HepG2 (cell line): ENCODE results near the gene VPS9D1. TPM values are rescaled to one million over a fixed set of nuclear protein-coding genes. Genes with fewer than 3 reads are reported as not detected.

Experiments used
- ATAC-seq: fragments of 200-7000 bp; cut with Tn5 transposase; 3 replicates; pipeline ENCODE4 v1.9.1; 2020; ENCODE audit warnings: mild to moderate bottlenecking, moderate library complexity
- BruUV-seq: library from RNA; stranded (reverse); fragments of 400-500 nt; replicated peaks from 2 replicates; lab custom pipeline; 2021; lab: Mats Ljungman, UMichigan
- CTCF ChIA-PET: fragments of 300-600 bp; formaldehyde crosslinking; extraction: SDS; loops from one replicate; lab custom pipeline; 2021; ENCODE audit warnings: low total read pairs, inconsistent platforms, low intra/inter-chr PET ratio; lab: Yijun Ruan, JAX
- POLR2A ChIA-PET: fragments of 350-600 bp; sonication (Branson Sonifier 250); formaldehyde crosslinking; loops from one replicate; lab custom pipeline; 2020; ENCODE audit warnings: antibody characterized with exemption, inconsistent platforms; lab: Yijun Ruan, JAX
- DNase-seq: peaks from one replicate; pipeline ENCODE4 v3.0.0-alpha.2; 2015; ENCODE audit warnings: low spot score
- FAIRE-seq: peaks from 3 replicates; lab custom pipeline; 2011; peaks lifted over from hg19 to GRCh38; lab: Jason Lieb, UNC
- H2AFZ ChIP-seq: one replicate; pipeline ENCODE4 v1.6.1; 2011; ENCODE audit warnings: low read length, inconsistent platforms
- H3K27ac ChIP-seq: fragments of 300-600 bp; 3 replicates; pipeline ENCODE4 v1.8.0; 2011; ENCODE audit warnings: mixed run types, mild to moderate bottlenecking, mixed read lengths, low read length, inconsistent platforms; ENCODE audit not compliant: insufficient read depth; ENCODE audit errors: extremely low read length
- H3K27me3 ChIP-seq, 2 experiments: fragments of 200-600 bp in 1 of 2; 2 replicates in 1 of 2; 3 replicates in 1 of 2; pipeline versions ENCODE4 v1.6.0 to v1.8.0; 2011; ENCODE audit warnings: low read length in 2 of 2, mild to moderate bottlenecking in 2 of 2, moderate library complexity in 2 of 2, inconsistent platforms in 1 of 2; ENCODE audit not compliant: insufficient read depth in 2 of 2, control insufficient read depth in 1 of 2
- H3K36me3 ChIP-seq, 2 experiments: fragments of 200-600 bp in 1 of 2; replicated peaks in 1 of 2; 2 replicates in 1 of 2; 3 replicates in 1 of 2; pipeline versions ENCODE4 v1.5.1 to v1.8.0; 2011; ENCODE audit warnings: low read length in 2 of 2, inconsistent platforms in 1 of 2; ENCODE audit not compliant: insufficient read depth in 2 of 2, control insufficient read depth in 1 of 2
- H3K4me1 ChIP-seq: 2 replicates; pipeline ENCODE4 v1.5.1; 2012; ENCODE audit warnings: low read length, inconsistent platforms; ENCODE audit not compliant: insufficient read depth
- H3K4me2 ChIP-seq: 2 replicates; pipeline ENCODE4 v1.6.0; 2011; ENCODE audit warnings: low read depth, low read length, inconsistent platforms
- H3K4me3 ChIP-seq, 3 experiments: fragments of 200-600 bp in 1 of 3; sonication (generic), shearing (Covaris generic) in 1 of 3; replicated peaks in 1 of 3; 2 replicates each; pipeline ENCODE4 v1.5.1; 2011 to 2016; ENCODE audit warnings: low read length in 3 of 3, inconsistent platforms in 2 of 3, low read depth in 2 of 3, mild to moderate bottlenecking in 2 of 3, control low read depth in 1 of 3, mixed read lengths in 1 of 3; ENCODE audit not compliant: insufficient read depth in 1 of 3
- H3K79me2 ChIP-seq: one replicate; pipeline ENCODE4 v1.6.1; 2011; ENCODE audit warnings: low read length, inconsistent platforms; ENCODE audit not compliant: insufficient read depth
- H3K9ac ChIP-seq: 2 replicates; pipeline ENCODE4 v1.6.0; 2011; ENCODE audit warnings: mild to moderate bottlenecking, low read depth, low read length, inconsistent platforms; ENCODE audit not compliant: insufficient read depth
- H3K9me3 ChIP-seq: 2 replicates; pipeline ENCODE4 v1.5.1; 2012; ENCODE audit warnings: mild to moderate bottlenecking, low read length
- H4K20me1 ChIP-seq: 2 replicates; pipeline ENCODE4 v1.6.0; 2011; ENCODE audit warnings: inconsistent platforms, mild to moderate bottlenecking, low read length, moderate library complexity; ENCODE audit not compliant: insufficient read depth
- DR1 ChIP-seq: sonication (generic); formaldehyde crosslinking; IDR thresholded peaks from 2 replicates; pipeline ENCODE4 v1.8.0; 2021; ENCODE audit warnings: mild to moderate bottlenecking, missing genetic modification reagents, inconsistent platforms
- MXI1 ChIP-seq: IDR thresholded peaks from 3 replicates; pipeline ENCODE4 v1.6.1; 2012; ENCODE audit warnings: low read depth, low read length, inconsistent platforms, borderline replicate concordance
- RAD51 ChIP-seq: fragments of 450-650 bp; IDR thresholded peaks from 2 replicates; pipeline ENCODE4 v1.6.1; 2016; ENCODE audit warnings: borderline replicate concordance
- ZNF326 ChIP-seq: sonication (generic); formaldehyde crosslinking; IDR thresholded peaks from 2 replicates; pipeline ENCODE4 v1.4.0; 2020; ENCODE audit warnings: missing genetic modification reagents, borderline replicate concordance
- ZNF543 ChIP-seq: sonication (generic); formaldehyde crosslinking; IDR thresholded peaks from 2 replicates; pipeline ENCODE4 v1.4.0; 2020; ENCODE audit warnings: mild to moderate bottlenecking, missing genetic modification reagents
- WGBS: methylation state at CpG from one replicate; pipeline ENCODE4 v1.1.6; 2017; ENCODE audit warnings: low lambda C conversion rate; 5-methylcytosine and 5-hydroxymethylcytosine counted together
- in situ Hi-C: cut with HindIII; loops from 2 replicates; pipeline ENCODE4 v1.10.0; 2017; ENCODE audit warnings: low pct_unique_long_range_greater_than_20kb; ENCODE audit not compliant: extremely low pct_ligation_motif_present
- intact Hi-C: fragments of 100-400 bp; cut with micrococcal nuclease; formaldehyde crosslinking; loops from one replicate; pipeline ENCODE4 v1.10.0; 2022; ENCODE audit not compliant: unreplicated experiment
- polyA plus RNA-seq, 8 experiments: library from polyadenylated mRNA; depleted of rRNA in 3 of 8; stranded (reverse) in 7 of 8; unstranded in 1 of 8; fragments of >200 nt; fragmentation: Illumina TruSeq in 4 of 8; extraction: Trizol in 4 of 8; gene quantifications; 2 replicates each; pipeline versions ENCODE4 v1.2.1 to v1.2.3, GENCODE V29; 2011 to 2016; ENCODE audit warnings: low read depth in 4 of 8, missing spikeins in 1 of 8, mixed read lengths in 1 of 8; ENCODE audit not compliant: insufficient read depth in 1 of 8
- total RNA-seq, 5 experiments: library from RNA; depleted of rRNA; stranded (reverse); fragments of >200 nt; fragmentation: Illumina TruSeq; extraction: Trizol; gene quantifications; 2 replicates each; pipeline ENCODE4 v1.2.3, GENCODE V29; 2016; ENCODE audit warnings: low read depth in 1 of 5
- TF ChIP-seq, protein P1 (sequence below): sonication (generic); formaldehyde crosslinking; IDR thresholded peaks from 2 replicates; pipeline ENCODE4 v1.8.1; 2022; ENCODE audit warnings: mild to moderate bottlenecking, missing genetic modification reagents
- TF ChIP-seq, protein P2 (sequence below): sonication (generic); formaldehyde crosslinking; IDR thresholded peaks from 2 replicates; pipeline ENCODE4 v1.4.0; 2020; ENCODE audit warnings: low read depth, mild to moderate bottlenecking, missing genetic modification reagents
- TF ChIP-seq, protein P3 (sequence below): sonication (generic); formaldehyde crosslinking; IDR thresholded peaks from 2 replicates; pipeline ENCODE4 v1.4.0; 2020; ENCODE audit warnings: missing genetic modification reagents, mild to moderate bottlenecking, borderline replicate concordance
- TF ChIP-seq, protein P4 (sequence below), 2 experiments: sonication (generic) in 1 of 2; formaldehyde crosslinking in 1 of 2; IDR thresholded peaks; 2 replicates each; pipeline versions ENCODE4 v1.4.0 to v1.6.1; 2018 to 2020; ENCODE audit warnings: missing genetic modification reagents in 2 of 2, borderline replicate concordance in 1 of 2, low read depth in 1 of 2, mild to moderate bottlenecking in 1 of 2, missing biosample characterization in 1 of 2

VPS9D1 gene
- total and polyA plus RNA-seq, 2 of the 13 experiments (the other 11 are each of a cell fraction or from before 2014, with no cell fraction given), result 10.1 to 13.2 TPM

DNA sequence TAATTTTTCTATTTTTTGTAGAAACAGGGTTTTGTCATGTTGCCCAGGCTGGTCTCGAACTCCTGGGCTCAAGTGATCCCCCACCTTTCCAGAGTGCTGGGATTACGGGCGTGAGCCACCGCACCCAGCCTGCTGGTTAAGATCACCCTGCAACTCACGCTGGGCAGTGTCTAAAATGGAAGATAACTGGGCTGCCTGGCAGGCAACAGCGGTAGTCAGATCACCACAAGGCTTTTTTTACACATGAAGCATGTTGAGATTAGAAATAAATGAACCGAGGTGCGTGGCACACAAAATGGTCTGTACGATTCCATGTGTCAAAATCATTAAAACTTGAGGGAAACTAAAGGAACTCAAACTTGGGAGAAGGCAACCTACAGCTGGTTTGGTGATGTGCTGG is 27.4 kb upstream of the VPS9D1 start:
- Histone ChIP-seq H3K9ac (no peak overlapping the region), H3K27me3 (no peaks in the 10 kb centered on the region), H3K79me2 (no peaks in the 10 kb centered on the region), H3K4me3 (no peak overlapping the region), H3K9me3 (no peaks in the 10 kb centered on the region), H4K20me1 (no peaks in the 10 kb centered on the region), H3K27ac (no peak overlapping the region), H3K4me2 (no peak overlapping the region), H3K4me1 (no peaks in the 10 kb centered on the region), H3K36me3 (peaks cover 50 to 82% of the 10 kb centered on the region in 2 experiments), H2AFZ (no peak overlapping the region)
- 99% methylated on average over 9 of the region's 9 CpGs for WGBS
- BruUV-seq, result no TSS peak
- DNase-seq (no peak), FAIRE-seq (no peak), ATAC-seq (no peak)
- TF ChIP-seq, protein P1, sequence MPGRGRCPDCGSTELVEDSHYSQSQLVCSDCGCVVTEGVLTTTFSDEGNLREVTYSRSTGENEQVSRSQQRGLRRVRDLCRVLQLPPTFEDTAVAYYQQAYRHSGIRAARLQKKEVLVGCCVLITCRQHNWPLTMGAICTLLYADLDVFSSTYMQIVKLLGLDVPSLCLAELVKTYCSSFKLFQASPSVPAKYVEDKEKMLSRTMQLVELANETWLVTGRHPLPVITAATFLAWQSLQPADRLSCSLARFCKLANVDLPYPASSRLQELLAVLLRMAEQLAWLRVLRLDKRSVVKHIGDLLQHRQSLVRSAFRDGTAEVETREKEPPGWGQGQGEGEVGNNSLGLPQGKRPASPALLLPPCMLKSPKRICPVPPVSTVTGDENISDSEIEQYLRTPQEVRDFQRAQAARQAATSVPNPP (CRISPR knock-in tag), result no peak
- TF ChIP-seq RAD51, result no peak
- TF ChIP-seq MXI1, result no peak
- TF ChIP-seq, protein P2, sequence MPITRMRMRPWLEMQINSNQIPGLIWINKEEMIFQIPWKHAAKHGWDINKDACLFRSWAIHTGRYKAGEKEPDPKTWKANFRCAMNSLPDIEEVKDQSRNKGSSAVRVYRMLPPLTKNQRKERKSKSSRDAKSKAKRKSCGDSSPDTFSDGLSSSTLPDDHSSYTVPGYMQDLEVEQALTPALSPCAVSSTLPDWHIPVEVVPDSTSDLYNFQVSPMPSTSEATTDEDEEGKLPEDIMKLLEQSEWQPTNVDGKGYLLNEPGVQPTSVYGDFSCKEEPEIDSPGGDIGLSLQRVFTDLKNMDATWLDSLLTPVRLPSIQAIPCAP (CRISPR knock-in tag), result no peak
- TF ChIP-seq ZNF543 (CRISPR knock-in tag), result no peak
- TF ChIP-seq ZNF326 (CRISPR knock-in tag), result no peak
- TF ChIP-seq, protein P3, sequence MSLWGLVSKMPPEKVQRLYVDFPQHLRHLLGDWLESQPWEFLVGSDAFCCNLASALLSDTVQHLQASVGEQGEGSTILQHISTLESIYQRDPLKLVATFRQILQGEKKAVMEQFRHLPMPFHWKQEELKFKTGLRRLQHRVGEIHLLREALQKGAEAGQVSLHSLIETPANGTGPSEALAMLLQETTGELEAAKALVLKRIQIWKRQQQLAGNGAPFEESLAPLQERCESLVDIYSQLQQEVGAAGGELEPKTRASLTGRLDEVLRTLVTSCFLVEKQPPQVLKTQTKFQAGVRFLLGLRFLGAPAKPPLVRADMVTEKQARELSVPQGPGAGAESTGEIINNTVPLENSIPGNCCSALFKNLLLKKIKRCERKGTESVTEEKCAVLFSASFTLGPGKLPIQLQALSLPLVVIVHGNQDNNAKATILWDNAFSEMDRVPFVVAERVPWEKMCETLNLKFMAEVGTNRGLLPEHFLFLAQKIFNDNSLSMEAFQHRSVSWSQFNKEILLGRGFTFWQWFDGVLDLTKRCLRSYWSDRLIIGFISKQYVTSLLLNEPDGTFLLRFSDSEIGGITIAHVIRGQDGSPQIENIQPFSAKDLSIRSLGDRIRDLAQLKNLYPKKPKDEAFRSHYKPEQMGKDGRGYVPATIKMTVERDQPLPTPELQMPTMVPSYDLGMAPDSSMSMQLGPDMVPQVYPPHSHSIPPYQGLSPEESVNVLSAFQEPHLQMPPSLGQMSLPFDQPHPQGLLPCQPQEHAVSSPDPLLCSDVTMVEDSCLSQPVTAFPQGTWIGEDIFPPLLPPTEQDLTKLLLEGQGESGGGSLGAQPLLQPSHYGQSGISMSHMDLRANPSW (CRISPR knock-in tag), result no peak
- TF ChIP-seq DR1, result 0 out of 2 replicates have a peak, but pooled peaks have one; percentile 18
- TF ChIP-seq, protein P4, sequence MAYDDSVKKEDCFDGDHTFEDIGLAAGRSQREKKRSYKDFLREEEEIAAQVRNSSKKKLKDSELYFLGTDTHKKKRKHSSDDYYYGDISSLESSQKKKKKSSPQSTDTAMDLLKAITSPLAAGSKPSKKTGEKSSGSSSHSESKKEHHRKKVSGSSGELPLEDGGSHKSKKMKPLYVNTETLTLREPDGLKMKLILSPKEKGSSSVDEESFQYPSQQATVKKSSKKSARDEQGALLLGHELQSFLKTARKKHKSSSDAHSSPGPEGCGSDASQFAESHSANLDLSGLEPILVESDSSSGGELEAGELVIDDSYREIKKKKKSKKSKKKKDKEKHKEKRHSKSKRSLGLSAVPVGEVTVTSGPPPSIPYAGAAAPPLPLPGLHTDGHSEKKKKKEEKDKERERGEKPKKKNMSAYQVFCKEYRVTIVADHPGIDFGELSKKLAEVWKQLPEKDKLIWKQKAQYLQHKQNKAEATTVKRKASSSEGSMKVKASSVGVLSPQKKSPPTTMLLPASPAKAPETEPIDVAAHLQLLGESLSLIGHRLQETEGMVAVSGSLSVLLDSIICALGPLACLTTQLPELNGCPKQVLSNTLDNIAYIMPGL (CRISPR knock-in tag; IDR thresholded peaks at IDR 0.05; ENCODE audit: borderline replicate concordance in 1 of 2, low read depth in 1 of 2), result no peak
- intact Hi-C loops, result no loop called here
- CTCF ChIA-PET, result no interaction called here
- in situ Hi-C loops, result no loop called here
- POLR2A ChIA-PET, result no interaction called here
